Measurements from ENCODE around the gene PHF1.

GRCh38 chr6:33445119-33445603 is 34.3 kb downstream of the PHF1 start:
- TF ChIP-seq CTCF (IDR thresholded peaks at IDR 0.05; ENCODE audit: low read depth, low read length, poor library complexity, severe bottlenecking): no peak
- no peak for TF ChIP-seq EZH2phosphoT487 (IDR thresholded peaks at IDR 0.05; ENCODE audit: borderline replicate concordance, low read length)
